Measurements from ENCODE around the gene CACFD1. TPM values are rescaled to one million over a fixed set of nuclear protein-coding genes. Genes with fewer than 3 reads are reported as not detected.

Gene CACFD1
- total RNA-seq, 2 experiments from 2014 or later = 3.7 to 3.8 TPM

DNA sequence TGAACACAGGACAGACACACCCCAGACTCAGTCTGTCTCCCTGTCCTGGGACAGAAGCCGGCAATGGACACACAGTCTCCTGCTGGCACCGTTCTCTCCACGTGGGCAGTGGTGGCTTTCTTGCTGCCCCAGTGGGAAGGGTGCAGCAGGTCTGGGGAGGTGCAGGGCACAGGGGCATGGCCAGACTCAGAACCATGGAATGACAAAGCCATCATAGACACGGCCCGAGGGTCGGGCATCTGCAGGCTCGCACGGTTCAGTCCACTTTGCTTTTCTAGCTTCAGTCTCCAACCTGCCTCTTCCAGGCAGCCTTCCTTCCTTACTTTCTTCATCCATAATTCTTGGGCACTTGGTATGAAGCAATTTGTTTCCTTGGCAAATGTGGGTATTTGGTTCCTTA, 48.3 kb downstream of the CACFD1 start:
- ATAC-seq (ENCODE audit: poor library complexity) = no peak
- intact Hi-C loops (cut with DNase I, micrococcal nuclease) = no loop called here
- peaks cover under 1 to 3% of the 10 kb centered on the region in 2 experiments for H3K9me3 ChIP-seq (ENCODE audit: control insufficient read depth in 1 of 2, insufficient read depth in 1 of 2, low read length in 2 of 2)
- Mint-ChIP-seq H3K36me3 (ENCODE audit: low read depth) (no peaks in the 10 kb centered on the region), H3K9me3 (no peaks in the 10 kb centered on the region), H3K27me3 (no peaks in the 10 kb centered on the region), H3K4me3 (no peak overlapping the region), H3K27ac (peak overlapping the region; percentile 90), H3K4me1 (ENCODE audit: low read depth) (peaks cover 24% of the 10 kb centered on the region)
- H3K4me3 ChIP-seq (ENCODE audit: low read length) = no peak overlapping the region
- no peaks in the 10 kb centered on the region for H3K36me3 ChIP-seq (ENCODE audit: insufficient read depth, low read length)
- H3K4me1 ChIP-seq (ENCODE audit: insufficient read depth, low read length) = peaks cover 30% of the 10 kb centered on the region
- peak overlapping the region; percentile 52 to 63 for H3K27ac ChIP-seq (ENCODE audit: low read depth in 1 of 2, low read length in 2 of 2)
- H3K27me3 ChIP-seq (ENCODE audit: control insufficient read depth in 1 of 2, insufficient read depth in 2 of 2, low read length in 2 of 2) = no peaks in the 10 kb centered on the region
- POLR2A ChIA-PET = no interaction called here
- no peak for DNase-seq
- CTCF ChIA-PET = no interaction called here
- TF ChIP-seq, protein P1, sequence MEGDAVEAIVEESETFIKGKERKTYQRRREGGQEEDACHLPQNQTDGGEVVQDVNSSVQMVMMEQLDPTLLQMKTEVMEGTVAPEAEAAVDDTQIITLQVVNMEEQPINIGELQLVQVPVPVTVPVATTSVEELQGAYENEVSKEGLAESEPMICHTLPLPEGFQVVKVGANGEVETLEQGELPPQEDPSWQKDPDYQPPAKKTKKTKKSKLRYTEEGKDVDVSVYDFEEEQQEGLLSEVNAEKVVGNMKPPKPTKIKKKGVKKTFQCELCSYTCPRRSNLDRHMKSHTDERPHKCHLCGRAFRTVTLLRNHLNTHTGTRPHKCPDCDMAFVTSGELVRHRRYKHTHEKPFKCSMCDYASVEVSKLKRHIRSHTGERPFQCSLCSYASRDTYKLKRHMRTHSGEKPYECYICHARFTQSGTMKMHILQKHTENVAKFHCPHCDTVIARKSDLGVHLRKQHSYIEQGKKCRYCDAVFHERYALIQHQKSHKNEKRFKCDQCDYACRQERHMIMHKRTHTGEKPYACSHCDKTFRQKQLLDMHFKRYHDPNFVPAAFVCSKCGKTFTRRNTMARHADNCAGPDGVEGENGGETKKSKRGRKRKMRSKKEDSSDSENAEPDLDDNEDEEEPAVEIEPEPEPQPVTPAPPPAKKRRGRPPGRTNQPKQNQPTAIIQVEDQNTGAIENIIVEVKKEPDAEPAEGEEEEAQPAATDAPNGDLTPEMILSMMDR (IDR thresholded peaks at IDR 0.05) = no peak

DNA sequence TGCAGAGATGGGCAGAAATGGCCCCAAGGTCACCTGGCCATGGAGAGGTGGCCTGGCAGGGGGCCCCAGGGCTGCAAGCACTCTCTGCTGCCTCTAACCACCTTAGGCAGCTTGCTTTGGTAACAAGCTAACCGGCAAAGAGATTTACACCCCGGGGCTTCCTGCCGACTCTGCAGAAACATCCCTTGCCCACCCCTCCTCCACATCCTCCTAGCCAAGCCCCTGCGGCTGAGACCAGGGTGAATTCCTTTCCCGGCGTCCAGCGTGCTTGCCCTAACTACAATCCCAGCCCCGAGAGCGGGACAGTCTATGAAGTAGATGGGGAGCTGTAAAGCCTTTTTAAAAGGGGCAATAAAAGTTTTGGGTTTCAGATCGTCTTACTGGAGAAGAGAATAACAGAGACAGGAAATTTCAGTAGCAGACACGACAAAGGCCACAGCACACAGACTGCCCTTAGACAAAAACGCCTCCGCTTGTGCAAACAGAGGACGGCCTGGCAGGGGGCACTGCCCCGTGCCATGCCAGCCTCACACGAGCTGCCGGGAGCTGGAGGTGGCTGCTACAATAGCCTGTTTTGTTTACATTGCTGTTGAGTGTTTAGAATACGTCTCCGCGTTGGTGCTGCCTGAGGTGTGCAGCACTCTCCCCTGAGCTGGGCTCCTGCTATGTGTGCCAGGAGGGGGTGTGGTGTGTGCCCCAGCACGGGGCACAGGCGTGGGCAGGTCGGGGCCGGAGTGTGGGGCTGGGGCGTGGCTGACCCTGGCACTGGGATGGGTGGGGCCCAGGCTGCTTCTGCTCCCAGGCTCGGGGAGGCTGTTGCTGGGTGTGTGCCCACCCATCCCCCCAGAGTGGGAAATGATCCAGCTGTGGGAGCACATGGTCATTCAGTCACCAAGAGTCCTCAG, 49.7 kb downstream of the CACFD1 start:
- no peaks in the 10 kb centered on the region for H3K27me3 ChIP-seq (ENCODE audit: control insufficient read depth in 1 of 2, insufficient read depth in 2 of 2, low read length in 2 of 2)
- Mint-ChIP-seq H3K36me3 (ENCODE audit: low read depth) (no peaks in the 10 kb centered on the region), H3K27me3 (no peaks in the 10 kb centered on the region), H3K27ac (peak overlapping the region; percentile 90), H3K4me3 (peak overlapping the region; percentile 83), H3K9me3 (no peaks in the 10 kb centered on the region), H3K4me1 (ENCODE audit: low read depth) (peaks cover 24% of the 10 kb centered on the region)
- H3K9me3 ChIP-seq (ENCODE audit: control insufficient read depth in 1 of 2, insufficient read depth in 1 of 2, low read length in 2 of 2) = no peaks in the 10 kb centered on the region
- TF ChIP-seq, protein P1 (IDR thresholded peaks at IDR 0.05) = no peak
- H3K27ac ChIP-seq (ENCODE audit: low read depth in 1 of 2, low read length in 2 of 2) = peak overlapping the region; percentile 60 to 63
- no peaks in the 10 kb centered on the region for H3K36me3 ChIP-seq (ENCODE audit: insufficient read depth, low read length)
- intact Hi-C loops (cut with DNase I, micrococcal nuclease) = no loop called here
- peaks cover 30% of the 10 kb centered on the region for H3K4me1 ChIP-seq (ENCODE audit: insufficient read depth, low read length)
- ChIA-PET CTCF (interaction anchor here (0.7 to 1.5 kb wide), 2 partner anchors 323 to 1772 kb away, joined by 4 read pairs; no protein-coding TSS in a partner anchor), POLR2A (interaction anchor here (0.7 to 1.7 kb wide), 11 partner anchors 22 to 361 kb away, joined by 3 to 9 read pairs (median 4); partner anchors contain the start of genes ADAMTSL2, MED22, RPL7A and SLC2A6)
- DNase-seq = peak in 9 of 14 experiments; percentile 26 to 66 (median 42)
- ATAC-seq (ENCODE audit: poor library complexity) = peak; percentile 72
- peak overlapping the region; percentile 28 for H3K4me3 ChIP-seq (ENCODE audit: low read length)

DNA sequence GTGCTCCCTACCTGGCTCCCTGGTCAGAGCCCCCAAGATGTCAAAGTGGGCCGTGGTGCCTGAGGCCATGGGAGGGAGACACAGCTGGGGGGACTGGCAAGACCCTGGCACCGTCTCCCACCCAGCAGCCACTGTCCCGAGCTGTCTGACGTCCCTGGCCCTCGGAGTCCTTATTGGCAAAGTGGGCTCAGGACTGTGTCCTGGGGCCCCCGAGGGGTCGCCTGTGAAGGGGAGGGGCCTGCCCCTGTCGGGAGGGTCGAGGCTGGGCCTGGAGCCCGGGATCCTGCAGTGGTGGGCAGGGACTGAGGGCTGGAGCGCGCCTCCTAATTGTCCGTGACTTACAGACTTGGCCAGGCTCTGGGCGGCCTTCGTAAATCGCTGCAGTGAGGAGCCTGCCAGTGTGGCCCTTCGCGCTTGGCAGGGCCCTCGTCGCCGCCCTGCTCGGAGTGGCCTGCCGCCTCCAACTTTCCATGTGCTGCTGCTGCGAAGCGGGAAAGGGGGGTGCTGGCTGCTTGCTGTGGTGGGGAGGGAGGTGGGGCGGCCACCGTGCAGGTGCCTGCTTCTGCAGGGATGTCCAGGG, 51.2 kb downstream of the CACFD1 start:
- peak overlapping the region; percentile 90 for H3K27ac Mint-ChIP-seq

More for the DNA sequence above, 51.2 kb downstream of the CACFD1 start:
- POLR2A ChIA-PET = no interaction called here
- Histone ChIP-seq H3K4me1 (ENCODE audit: insufficient read depth, low read length) (peaks cover 30% of the 10 kb centered on the region), H3K9me3 (ENCODE audit: control insufficient read depth in 1 of 2, insufficient read depth in 1 of 2, low read length in 2 of 2) (no peaks in the 10 kb centered on the region), H3K27me3 (ENCODE audit: control insufficient read depth in 1 of 2, insufficient read depth in 2 of 2, low read length in 2 of 2) (no peaks in the 10 kb centered on the region), H3K27ac (ENCODE audit: low read depth in 1 of 2, low read length in 2 of 2) (no peak overlapping the region), H3K4me3 (ENCODE audit: low read length) (no peak overlapping the region), H3K36me3 (ENCODE audit: insufficient read depth, low read length) (no peaks in the 10 kb centered on the region)
- CTCF ChIA-PET = no interaction called here
- Mint-ChIP-seq H3K27me3 (no peaks in the 10 kb centered on the region), H3K9me3 (no peaks in the 10 kb centered on the region), H3K4me3 (no peak overlapping the region), H3K4me1 (ENCODE audit: low read depth) (peaks cover 24% of the 10 kb centered on the region), H3K36me3 (ENCODE audit: low read depth) (no peaks in the 10 kb centered on the region)
- intact Hi-C loops (cut with DNase I, micrococcal nuclease) = no loop called here
- TF ChIP-seq, protein P1 (IDR thresholded peaks at IDR 0.05) = no peak
- DNase-seq (no peak), ATAC-seq (ENCODE audit: poor library complexity) (no peak)

All from CD4-positive, alpha-beta T cell (primary cell).